Measurements from ENCODE around the gene NTM.

NTM gene

DNA sequence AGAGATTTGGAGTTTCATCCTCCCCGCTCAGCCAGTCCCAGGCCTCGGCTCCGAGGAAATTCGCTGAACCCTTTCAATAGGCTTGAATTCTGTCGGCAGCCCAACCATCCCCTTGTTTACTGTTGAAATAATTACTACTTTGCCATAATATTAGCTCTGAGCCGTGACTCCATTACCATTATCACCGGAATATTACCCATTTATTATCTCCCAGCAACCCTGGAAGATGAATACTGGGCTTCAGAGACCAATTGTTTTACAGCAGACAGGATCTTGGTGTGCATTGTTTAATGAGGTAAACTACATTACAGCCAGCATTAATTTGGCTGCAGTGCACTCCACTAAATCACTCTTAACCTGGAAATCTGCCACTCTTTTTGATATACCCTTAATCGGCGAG lies 867.4 kb downstream of the NTM start:
- no peaks in the 10 kb centered on the region for H3K9me3 ChIP-seq (ENCODE audit: severe bottlenecking)
- H3K27ac ChIP-seq (ENCODE audit: poor library complexity, severe bottlenecking) = no peak overlapping the region
- H3K27me3 ChIP-seq (ENCODE audit: insufficient read depth, poor library complexity, severe bottlenecking) = no peaks in the 10 kb centered on the region
- H3K36me3 ChIP-seq (ENCODE audit: low read depth) = no peaks in the 10 kb centered on the region
- H3K4me3 ChIP-seq (ENCODE audit: severe bottlenecking) = no peak overlapping the region
- H3K4me1 ChIP-seq (ENCODE audit: insufficient read depth, poor library complexity, severe bottlenecking) = no peaks in the 10 kb centered on the region
- ATAC-seq (ENCODE audit: low read depth) = no peak
- TF ChIP-seq, protein P1, sequence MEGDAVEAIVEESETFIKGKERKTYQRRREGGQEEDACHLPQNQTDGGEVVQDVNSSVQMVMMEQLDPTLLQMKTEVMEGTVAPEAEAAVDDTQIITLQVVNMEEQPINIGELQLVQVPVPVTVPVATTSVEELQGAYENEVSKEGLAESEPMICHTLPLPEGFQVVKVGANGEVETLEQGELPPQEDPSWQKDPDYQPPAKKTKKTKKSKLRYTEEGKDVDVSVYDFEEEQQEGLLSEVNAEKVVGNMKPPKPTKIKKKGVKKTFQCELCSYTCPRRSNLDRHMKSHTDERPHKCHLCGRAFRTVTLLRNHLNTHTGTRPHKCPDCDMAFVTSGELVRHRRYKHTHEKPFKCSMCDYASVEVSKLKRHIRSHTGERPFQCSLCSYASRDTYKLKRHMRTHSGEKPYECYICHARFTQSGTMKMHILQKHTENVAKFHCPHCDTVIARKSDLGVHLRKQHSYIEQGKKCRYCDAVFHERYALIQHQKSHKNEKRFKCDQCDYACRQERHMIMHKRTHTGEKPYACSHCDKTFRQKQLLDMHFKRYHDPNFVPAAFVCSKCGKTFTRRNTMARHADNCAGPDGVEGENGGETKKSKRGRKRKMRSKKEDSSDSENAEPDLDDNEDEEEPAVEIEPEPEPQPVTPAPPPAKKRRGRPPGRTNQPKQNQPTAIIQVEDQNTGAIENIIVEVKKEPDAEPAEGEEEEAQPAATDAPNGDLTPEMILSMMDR (IDR thresholded peaks at IDR 0.05; ENCODE audit: poor library complexity, severe bottlenecking) = no peak
- no peak for DNase-seq (ENCODE audit: low spot score)

DNA sequence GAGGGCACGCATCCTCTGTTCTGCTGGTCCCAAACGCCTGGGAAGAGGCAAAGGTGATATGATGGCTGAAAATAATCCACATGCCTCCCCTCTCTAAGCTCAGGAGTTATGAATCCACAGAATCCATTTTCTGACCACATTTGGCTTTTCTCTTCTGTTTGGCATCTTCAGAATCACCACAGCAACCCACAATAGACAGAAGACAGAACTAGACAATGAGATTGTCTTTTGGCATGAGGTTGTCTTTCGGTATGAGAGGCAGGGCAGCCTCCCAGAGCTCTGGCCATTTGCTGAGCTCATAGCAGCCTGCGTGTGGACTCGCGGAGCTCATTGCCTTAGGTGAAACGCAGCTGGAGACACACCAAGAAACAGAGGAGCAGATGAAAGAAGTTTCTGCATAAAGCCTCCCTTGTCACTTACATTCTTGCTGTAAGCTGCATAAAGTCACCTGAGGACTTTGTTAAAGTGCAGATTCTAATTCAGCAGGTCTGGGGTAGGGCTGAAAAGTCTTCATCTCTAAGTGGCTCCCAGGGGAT lies 868.0 kb downstream of the NTM start:
- Histone ChIP-seq H3K4me1 (ENCODE audit: insufficient read depth, poor library complexity, severe bottlenecking) (no peaks in the 10 kb centered on the region), H3K4me3 (ENCODE audit: severe bottlenecking) (no peak overlapping the region), H3K27ac (ENCODE audit: poor library complexity, severe bottlenecking) (no peak overlapping the region), H3K36me3 (ENCODE audit: low read depth) (no peaks in the 10 kb centered on the region), H3K9me3 (ENCODE audit: severe bottlenecking) (no peaks in the 10 kb centered on the region), H3K27me3 (ENCODE audit: insufficient read depth, poor library complexity, severe bottlenecking) (no peaks in the 10 kb centered on the region)
- DNase-seq (ENCODE audit: low spot score) (no peak), ATAC-seq (ENCODE audit: low read depth) (no peak)
- TF ChIP-seq, protein P1 (IDR thresholded peaks at IDR 0.05; ENCODE audit: poor library complexity, severe bottlenecking) = no peak

DNA sequence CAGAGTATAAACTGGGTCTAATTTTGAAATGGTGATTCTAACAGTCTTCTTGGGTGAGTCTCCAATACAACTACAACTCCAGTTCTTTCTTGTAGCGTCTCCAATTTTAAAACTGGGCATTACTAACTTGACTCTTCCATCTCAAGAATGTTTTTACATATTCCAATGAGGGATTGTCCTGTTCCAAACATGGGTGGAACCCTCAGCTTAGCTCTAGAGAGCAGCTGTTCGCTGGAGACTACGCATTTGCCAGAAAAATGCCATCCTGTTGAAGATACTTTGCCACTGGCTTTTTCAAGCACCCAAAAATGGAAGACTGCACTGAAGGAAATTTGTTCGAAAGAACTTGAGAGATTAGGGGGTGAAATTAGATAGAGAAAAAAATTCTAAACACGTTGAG lies 870.0 kb downstream of the NTM start:
- DNase-seq (ENCODE audit: low spot score) (no peak), ATAC-seq (ENCODE audit: low read depth) (no peak)
- Histone ChIP-seq H3K4me3 (ENCODE audit: severe bottlenecking) (no peak overlapping the region), H3K36me3 (ENCODE audit: low read depth) (no peaks in the 10 kb centered on the region), H3K9me3 (ENCODE audit: severe bottlenecking) (no peaks in the 10 kb centered on the region), H3K27ac (ENCODE audit: poor library complexity, severe bottlenecking) (no peak overlapping the region), H3K27me3 (ENCODE audit: insufficient read depth, poor library complexity, severe bottlenecking) (no peaks in the 10 kb centered on the region), H3K4me1 (ENCODE audit: insufficient read depth, poor library complexity, severe bottlenecking) (no peaks in the 10 kb centered on the region)
- TF ChIP-seq, protein P1 (IDR thresholded peaks at IDR 0.05; ENCODE audit: poor library complexity, severe bottlenecking) = no peak

DNA sequence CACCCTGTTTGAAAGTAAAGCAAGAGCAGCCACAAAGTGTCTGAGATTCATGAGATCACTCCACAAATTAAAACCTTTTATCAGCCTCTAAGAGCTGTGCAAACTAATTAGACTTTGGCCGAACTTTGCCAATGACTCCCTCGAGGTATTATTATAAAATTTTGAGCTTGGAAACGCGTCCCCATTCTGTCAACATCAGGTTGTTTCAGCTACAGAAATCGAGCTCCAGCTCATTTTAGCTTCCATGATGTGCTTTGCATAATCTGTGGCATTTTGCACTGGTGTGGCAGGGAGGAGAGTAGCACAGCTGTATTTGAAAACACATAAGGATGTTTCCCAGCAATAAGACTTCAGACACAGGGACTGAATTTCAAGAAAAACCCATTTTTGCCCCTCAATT lies 872.2 kb downstream of the NTM start:
- no peaks in the 10 kb centered on the region for H3K36me3 ChIP-seq (ENCODE audit: low read depth)
- ATAC-seq (ENCODE audit: low read depth) (no peak), DNase-seq (ENCODE audit: low spot score) (no peak)
- H3K4me1 ChIP-seq (ENCODE audit: insufficient read depth, poor library complexity, severe bottlenecking) = no peaks in the 10 kb centered on the region
- no peak overlapping the region for H3K27ac ChIP-seq (ENCODE audit: poor library complexity, severe bottlenecking)
- H3K9me3 ChIP-seq (ENCODE audit: severe bottlenecking) = no peaks in the 10 kb centered on the region
- H3K4me3 ChIP-seq (ENCODE audit: severe bottlenecking) = no peak overlapping the region
- TF ChIP-seq, protein P1 (IDR thresholded peaks at IDR 0.05; ENCODE audit: poor library complexity, severe bottlenecking) = no peak
- no peaks in the 10 kb centered on the region for H3K27me3 ChIP-seq (ENCODE audit: insufficient read depth, poor library complexity, severe bottlenecking)

DNA sequence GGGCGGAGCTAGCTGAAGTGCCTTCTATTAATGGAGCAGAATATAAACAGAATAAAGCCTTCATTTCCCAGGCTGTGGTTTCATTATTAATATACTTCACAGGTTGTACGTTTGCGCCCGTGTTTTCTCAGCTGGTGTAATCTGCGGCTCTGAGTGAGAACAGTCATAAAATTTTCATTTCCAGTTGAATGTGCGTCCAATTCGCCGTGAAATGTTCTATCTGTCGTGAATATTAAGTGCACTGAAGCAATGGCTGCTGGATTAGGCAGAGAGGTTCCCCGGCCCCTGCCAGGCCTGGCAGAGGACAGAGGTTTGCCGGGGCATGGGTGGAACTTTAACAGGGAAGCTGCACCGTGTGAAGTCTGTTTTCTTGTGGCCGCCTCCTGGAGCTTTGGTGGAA lies 874.4 kb downstream of the NTM start:
- H3K27ac ChIP-seq (ENCODE audit: poor library complexity, severe bottlenecking) = no peak overlapping the region
- no peaks in the 10 kb centered on the region for H3K9me3 ChIP-seq (ENCODE audit: severe bottlenecking)
- H3K36me3 ChIP-seq (ENCODE audit: low read depth) = no peaks in the 10 kb centered on the region
- no peaks in the 10 kb centered on the region for H3K27me3 ChIP-seq (ENCODE audit: insufficient read depth, poor library complexity, severe bottlenecking)
- H3K4me1 ChIP-seq (ENCODE audit: insufficient read depth, poor library complexity, severe bottlenecking) = no peaks in the 10 kb centered on the region
- ATAC-seq (ENCODE audit: low read depth) = no peak
- no peak for DNase-seq (ENCODE audit: low spot score)
- H3K4me3 ChIP-seq (ENCODE audit: severe bottlenecking) = no peak overlapping the region
- TF ChIP-seq, protein P1 (IDR thresholded peaks at IDR 0.05; ENCODE audit: poor library complexity, severe bottlenecking) = no peak
